Upper lobe of left lung (tissue), 6 donors: ENCODE results near the gene OLIG2. TPM values are rescaled to one million over a fixed set of nuclear protein-coding genes. Genes with fewer than 3 reads are reported as not detected.

Experiments used
- ATAC-seq, 2 donors: fragments of 200-7000 bp; cut with Tn5 transposase; one replicate each; pipeline ENCODE4 v1.9.1; 2022; ENCODE audit warnings: mild to moderate bottlenecking in 2 of 2, moderate library complexity in 2 of 2; ENCODE audit not compliant: low FRiP score in 2 of 2
- DNase-seq, 2 donors: peaks; one replicate each; pipeline ENCODE4 v3.0.0-alpha.2; 2019 to 2020
- H3K27ac ChIP-seq, 4 donors: fragments of 200-600 bp; sonication (generic); one replicate each; pipeline ENCODE4 v1.5.1; 2016 to 2019
- H3K27me3 ChIP-seq, 4 donors: fragments of 200-600 bp; sonication (generic); one replicate each; pipeline ENCODE4 v1.5.1; 2017 to 2019
- H3K36me3 ChIP-seq, 4 donors: fragments of 200-600 bp; sonication (generic); one replicate each; pipeline ENCODE4 v1.5.1; 2016 to 2019
- H3K4me1 ChIP-seq, 4 donors: fragments of 200-600 bp; sonication (generic); one replicate each; pipeline ENCODE4 v1.5.1; 2018 to 2019
- H3K4me3 ChIP-seq, 4 donors: fragments of 200-600 bp; sonication (generic); one replicate each; pipeline ENCODE4 v1.5.1; 2017 to 2019; ENCODE audit warnings: mild to moderate bottlenecking in 2 of 4, moderate library complexity in 1 of 4
- H3K9me3 ChIP-seq, 4 donors: fragments of 200-600 bp; sonication (generic); one replicate each; pipeline ENCODE4 v1.5.1; 2018 to 2019
- CTCF ChIP-seq, 6 experiments: fragments of 450-650 bp in 4 of 6; fragments of 200-600 bp in 2 of 6; sonication (generic) in 2 of 6; IDR thresholded peaks; one replicate each; pipeline ENCODE4 v1.5.1; 2016 to 2019; ENCODE audit warnings: antibody characterized with exemption in 6 of 6
- EP300 ChIP-seq, 4 donors: sonication (generic); formaldehyde crosslinking; IDR thresholded peaks; one replicate each; pipeline ENCODE4 v1.5.1; 2017; ENCODE audit warnings: antibody characterized with exemption in 4 of 4, control low read depth in 2 of 4
- POLR2A ChIP-seq, 4 donors: fragments of 450-650 bp; IDR thresholded peaks; one replicate each; pipeline ENCODE4 v1.5.1; 2016 to 2017; ENCODE audit warnings: antibody characterized with exemption in 4 of 4, mild to moderate bottlenecking in 2 of 4
- POLR2AphosphoS5 ChIP-seq, 2 donors: sonication (generic); formaldehyde crosslinking; IDR thresholded peaks; one replicate each; pipeline ENCODE4 v1.5.1; 2017; ENCODE audit warnings: antibody characterized with exemption in 2 of 2
- WGBS, 2 donors: methylation state at CpG; one replicate each; pipeline ENCODE4 v1.1.5; 2017 to 2018; 5-methylcytosine and 5-hydroxymethylcytosine counted together
- total RNA-seq, 6 donors: library from RNA; depleted of rRNA in 4 of 6; stranded (reverse); fragments of >200 nt in 4 of 6; gene quantifications; one replicate each; pipeline versions ENCODE4 v1.1.0 to v1.2.1, GENCODE V29; 2016 to 2021
- donor health status: DM: no; HTN: no; CAD: no; lungs with moderate emphysema.
- donor health status: DM: no; HTN: yes; CAD: no; lungs with severe emphysema.

OLIG2 gene
- total RNA-seq, 6 donors from 2014 or later: not detected

- peaks cover 30 to 65% (median 50%) of the 10 kb centered on the region in 4 donors for H3K4me1 ChIP-seq
- H3K27ac ChIP-seq: no peak overlapping the region
- no peaks in the 10 kb centered on the region for H3K36me3 ChIP-seq
- peaks cover 0 to 86% (median 57%) of the 10 kb centered on the region in 4 donors for H3K27me3 ChIP-seq
- WGBS, 2 donors: 5 to 8% methylated on average over 8 to 15 of the region's 15 CpGs
- ATAC-seq (no peak), DNase-seq (peak in 1 of 2 donors; percentile 49)
- no peak overlapping the region for H3K4me3 ChIP-seq
- TF ChIP-seq CTCF (IDR thresholded peaks at IDR 0.05): no peak
- TF ChIP-seq POLR2AphosphoS5 (IDR thresholded peaks at IDR 0.05): no peak
- no peak for TF ChIP-seq EP300 (IDR thresholded peaks at IDR 0.05)
- no peak for TF ChIP-seq POLR2A (IDR thresholded peaks at IDR 0.05)
- H3K9me3 ChIP-seq: no peaks in the 10 kb centered on the region
Measured at GRCh38 chr21:33028287-33028670, 2.5 kb downstream of the OLIG2 start.

GRCh38 chr21:33028773-33029384 lies 3.1 kb downstream of the OLIG2 start:
- Histone ChIP-seq H3K4me1 (peaks cover 24 to 65% (median 44%) of the 10 kb centered on the region in 4 donors), H3K27me3 (peaks cover 0 to 86% (median 56%) of the 10 kb centered on the region in 4 donors), H3K4me3 (peak overlapping the region in 1 of 4 donors; percentile 1), H3K9me3 (no peaks in the 10 kb centered on the region), H3K36me3 (no peaks in the 10 kb centered on the region), H3K27ac (no peak overlapping the region)
- WGBS, 2 donors: 4 to 6% methylated on average over 28 of the region's 28 CpGs
- ATAC-seq: no peak
- TF ChIP-seq POLR2A (IDR thresholded peaks at IDR 0.05) (no peak), CTCF (IDR thresholded peaks at IDR 0.05) (no peak), POLR2AphosphoS5 (IDR thresholded peaks at IDR 0.05) (no peak), EP300 (IDR thresholded peaks at IDR 0.05) (no peak)
- DNase-seq: peak in 1 of 2 donors; percentile 73

- DNase-seq (no peak), ATAC-seq (no peak)
- Histone ChIP-seq H3K4me1 (peaks cover 21 to 60% (median 39%) of the 10 kb centered on the region in 4 donors), H3K27ac (no peak overlapping the region), H3K36me3 (no peaks in the 10 kb centered on the region), H3K9me3 (no peaks in the 10 kb centered on the region), H3K4me3 (peak overlapping the region in 1 of 4 donors; percentile 1), H3K27me3 (peaks cover 0 to 82% (median 52%) of the 10 kb centered on the region in 4 donors)
- 18 to 20% methylated on average over 16 to 18 of the region's 19 CpGs for WGBS, 2 donors
- no peak for TF ChIP-seq CTCF (IDR thresholded peaks at IDR 0.05)
- TF ChIP-seq POLR2A (IDR thresholded peaks at IDR 0.05): no peak
- no peak for TF ChIP-seq POLR2AphosphoS5 (IDR thresholded peaks at IDR 0.05)
- no peak for TF ChIP-seq EP300 (IDR thresholded peaks at IDR 0.05)
Measured at GRCh38 chr21:33029385-33029921, 3.7 kb downstream of the OLIG2 start.

GRCh38 chr21:33029975-33030461 lies 4.3 kb downstream of the OLIG2 start:
- DNase-seq (no peak), ATAC-seq (no peak)
- Histone ChIP-seq H3K4me1 (peaks cover 21 to 57% (median 38%) of the 10 kb centered on the region in 4 donors), H3K4me3 (no peak overlapping the region), H3K27ac (no peak overlapping the region), H3K36me3 (no peaks in the 10 kb centered on the region), H3K27me3 (peaks cover 0 to 77% (median 48%) of the 10 kb centered on the region in 4 donors), H3K9me3 (no peaks in the 10 kb centered on the region)
- 31 to 42% methylated on average over 7 to 10 of the region's 10 CpGs for WGBS, 2 donors
- no peak for TF ChIP-seq CTCF (IDR thresholded peaks at IDR 0.05)
- TF ChIP-seq EP300 (IDR thresholded peaks at IDR 0.05): no peak
- no peak for TF ChIP-seq POLR2AphosphoS5 (IDR thresholded peaks at IDR 0.05)
